NCI-H2227 (cell line): ENCODE results near the gene ADARB2.
A peak's percentile ranks its signal among the peaks of the same experiment; 100 is the strongest.
"Not testable (repeated sequence)": the region's sequence is repeated elsewhere in the genome, so short reads cannot be mapped to it uniquely, and the experiment has no call there.

Experiments used
- DNase-seq: peaks from one replicate; lab custom pipeline; 2025; ENCODE audit not compliant: unreplicated experiment; lab: John Stamatoyannopoulos, UW

Gene ADARB2

GRCh38 chr10:1339396-1339795, 397.9 kb downstream of the ADARB2 start:
- DNase-seq = no peak

- DNase-seq = no peak
Observed at GRCh38 chr10:1335642-1336041, 401.7 kb downstream of the ADARB2 start.

GRCh38 chr10:1333981-1334380, 403.3 kb downstream of the ADARB2 start:
- DNase-seq = no peak

DNA sequence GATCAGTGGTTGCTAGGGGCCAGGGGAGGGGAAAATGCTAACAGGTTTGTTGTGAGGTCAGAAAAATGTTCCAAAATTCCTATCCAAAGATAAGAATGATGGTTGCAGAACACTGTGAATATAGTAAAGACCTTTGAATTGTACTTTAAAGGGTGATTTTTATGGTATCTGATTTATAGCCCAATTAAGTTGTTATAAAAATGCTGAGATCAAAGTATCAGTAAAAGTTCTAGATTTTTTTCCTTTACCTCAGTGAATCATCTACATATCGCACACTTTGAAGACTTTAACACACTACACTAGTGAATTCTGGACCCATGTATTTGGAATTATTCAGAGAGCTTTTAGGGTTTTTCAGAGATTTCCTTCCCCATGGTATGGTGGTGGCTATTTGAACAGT, 405.8 kb downstream of the ADARB2 start:
- no peak for DNase-seq

DNA sequence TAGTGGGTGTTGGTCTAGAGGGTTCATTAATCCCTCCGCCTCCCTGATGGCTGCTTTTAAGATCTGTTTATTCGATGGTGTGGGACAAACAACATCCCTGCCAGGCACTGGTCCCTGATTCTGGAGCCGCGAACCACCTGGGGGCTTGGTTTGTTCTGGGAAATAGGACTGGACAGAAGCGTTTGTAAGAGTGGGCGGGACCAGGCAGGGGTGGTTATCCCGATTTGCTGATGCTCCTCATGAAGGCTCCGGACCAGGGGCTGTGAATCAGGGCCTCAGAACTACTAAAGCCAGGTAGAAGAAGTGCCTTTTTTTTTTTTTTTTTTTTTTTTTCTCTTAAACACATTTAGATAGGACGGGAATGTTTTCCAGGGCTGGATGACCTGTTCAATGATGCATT, 407.7 kb downstream of the ADARB2 start:
- no peak for DNase-seq

DNA sequence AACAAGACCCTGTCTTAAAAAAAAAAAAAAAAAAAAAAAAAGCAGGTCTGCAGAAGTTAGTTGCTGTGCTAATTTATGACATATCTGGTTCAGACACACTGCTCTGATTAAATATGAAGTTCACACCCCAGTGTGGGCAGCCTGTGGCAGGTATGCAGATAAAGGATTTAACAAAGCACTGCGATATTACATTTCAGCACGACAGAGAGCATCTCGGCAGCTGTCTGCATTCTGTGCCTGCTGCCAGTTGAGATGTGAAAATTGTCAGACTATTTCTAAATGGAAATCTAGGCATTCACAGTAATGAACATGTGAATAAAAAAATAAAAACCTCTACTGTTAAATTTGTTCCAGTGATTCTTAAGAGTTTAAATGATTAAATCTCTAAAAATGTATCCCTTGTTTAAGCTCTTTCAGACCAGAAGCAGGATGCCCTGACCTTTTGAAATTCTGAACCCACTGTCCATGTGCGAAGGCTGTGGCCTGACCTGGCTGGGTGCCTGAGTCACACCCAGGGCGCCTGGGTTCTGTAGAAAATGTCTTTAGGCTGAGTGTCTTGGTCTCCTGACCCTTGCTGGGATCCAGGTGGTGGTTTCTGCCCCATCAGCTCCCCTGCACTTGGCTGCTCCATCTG, 408.2 kb downstream of the ADARB2 start:
- DNase-seq = no peak

DNA sequence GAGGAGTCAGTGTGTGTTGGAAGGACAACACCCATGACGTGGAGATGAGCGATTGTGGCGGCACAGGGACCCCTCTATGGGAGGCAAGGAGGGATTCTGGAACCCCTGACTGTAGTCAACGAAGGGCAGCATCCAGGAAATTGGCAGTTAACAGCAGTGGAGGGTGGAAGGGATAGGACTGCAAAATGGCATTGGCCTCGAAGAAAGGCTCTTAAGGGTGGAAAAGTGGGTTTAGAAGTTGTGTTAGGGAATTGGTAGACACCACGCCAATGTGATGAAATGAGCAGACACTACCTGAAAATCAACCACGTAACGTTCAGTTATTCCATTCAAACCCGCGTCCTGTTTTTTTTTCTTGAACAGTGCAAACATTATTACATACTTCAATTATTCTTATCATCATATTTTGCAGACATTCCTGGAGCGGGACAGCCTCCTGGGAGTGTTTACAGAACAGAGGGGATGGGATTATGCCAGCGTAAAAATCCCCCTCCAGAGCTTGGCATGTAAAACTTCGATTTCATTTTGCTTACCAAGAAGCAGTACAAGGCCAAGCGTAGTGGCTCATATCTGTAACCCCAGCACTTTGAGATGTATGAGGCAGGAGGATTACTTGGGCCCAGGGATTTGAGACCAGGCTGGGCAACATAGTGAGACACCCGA, 409.0 kb downstream of the ADARB2 start:
- no peak for DNase-seq

DNA sequence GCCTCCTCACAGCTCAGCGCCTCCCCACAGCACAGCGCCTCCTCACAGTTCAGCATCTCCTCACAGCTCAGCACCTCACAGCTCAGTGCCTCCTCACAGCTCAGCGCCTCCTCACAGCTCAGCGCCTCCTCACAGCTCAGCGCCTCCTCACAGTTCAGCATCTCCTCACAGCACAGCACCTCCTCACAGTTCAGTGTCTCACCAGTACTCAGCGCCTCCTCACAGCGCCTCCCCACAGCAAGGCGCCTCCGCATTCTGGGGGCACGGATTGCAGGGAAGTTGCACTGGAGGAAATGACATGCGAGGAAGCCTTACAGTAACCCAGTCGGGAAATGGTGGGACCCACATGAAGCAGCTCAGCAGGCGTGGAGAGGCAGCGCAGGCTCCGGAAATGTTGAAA, 409.6 kb downstream of the ADARB2 start:
- DNase-seq = no peak

DNA sequence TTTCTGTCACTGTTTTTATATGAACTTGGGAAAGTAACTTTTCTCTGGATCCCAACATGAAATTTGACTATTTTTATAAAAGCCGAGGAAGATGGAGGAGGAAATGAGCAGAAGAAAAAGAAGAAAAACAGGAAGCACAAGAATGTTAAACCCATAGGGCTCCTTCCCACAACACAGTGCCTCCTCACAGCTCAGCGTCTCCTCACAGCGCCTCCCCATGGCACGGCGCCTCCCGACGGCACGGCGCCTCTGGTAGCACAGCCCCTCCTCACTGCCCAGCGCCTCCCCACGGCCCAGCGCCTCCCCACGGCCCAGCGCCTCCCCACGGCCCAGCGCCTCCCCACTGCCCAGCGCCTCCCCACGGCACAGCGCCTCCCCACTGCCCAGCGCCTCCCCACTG, 410.8 kb downstream of the ADARB2 start:
- DNase-seq = not testable (repeated sequence)

- no peak for DNase-seq
Observed at GRCh38 chr10:1324903-1325302, 412.4 kb downstream of the ADARB2 start.

DNA sequence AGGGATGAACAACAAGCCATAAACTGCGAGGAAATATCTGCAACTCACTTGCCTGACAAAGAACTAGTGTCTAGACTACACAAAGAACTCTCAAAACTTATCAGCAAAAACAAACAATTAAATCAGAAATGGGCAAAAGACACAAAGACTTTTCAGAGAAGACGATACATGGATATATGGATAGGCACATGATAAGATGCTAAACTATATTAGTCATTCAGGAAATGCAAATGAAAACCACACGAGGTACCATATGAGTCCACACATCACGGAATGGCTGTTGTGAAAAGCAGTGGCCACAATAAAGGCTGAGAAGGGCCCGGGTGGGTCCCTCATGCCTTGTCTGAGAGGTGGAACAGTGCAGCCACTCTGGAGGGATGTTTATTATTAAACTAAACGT, 413.4 kb downstream of the ADARB2 start:
- DNase-seq = no peak

DNA sequence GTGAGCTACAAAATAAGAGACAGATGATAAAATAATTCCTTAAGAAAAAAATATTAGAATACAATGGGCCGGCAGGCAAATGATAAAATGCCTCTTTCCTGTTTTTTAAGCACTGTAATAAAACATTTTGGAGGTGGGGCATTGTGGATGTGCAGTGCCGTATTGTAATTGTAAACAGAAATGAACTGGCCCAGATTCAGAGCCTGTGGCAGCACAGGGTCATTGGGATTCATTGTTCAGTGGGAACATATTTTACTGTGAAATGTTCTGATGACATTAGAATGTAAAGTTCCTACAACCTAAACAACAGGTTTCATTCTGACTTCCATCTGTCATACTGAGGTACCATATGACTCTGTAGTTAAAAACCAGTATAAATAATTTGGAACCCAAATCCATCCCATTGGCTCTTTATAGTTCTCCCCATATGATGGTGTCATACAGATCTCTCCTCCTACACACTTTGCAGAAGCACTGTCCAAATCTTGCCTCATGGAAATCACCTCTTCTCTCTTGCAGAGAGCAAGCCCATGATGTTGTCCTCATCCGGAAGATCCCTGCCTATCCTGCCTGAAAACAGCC, 416.5 kb downstream of the ADARB2 start:
- DNase-seq = no peak

DNA sequence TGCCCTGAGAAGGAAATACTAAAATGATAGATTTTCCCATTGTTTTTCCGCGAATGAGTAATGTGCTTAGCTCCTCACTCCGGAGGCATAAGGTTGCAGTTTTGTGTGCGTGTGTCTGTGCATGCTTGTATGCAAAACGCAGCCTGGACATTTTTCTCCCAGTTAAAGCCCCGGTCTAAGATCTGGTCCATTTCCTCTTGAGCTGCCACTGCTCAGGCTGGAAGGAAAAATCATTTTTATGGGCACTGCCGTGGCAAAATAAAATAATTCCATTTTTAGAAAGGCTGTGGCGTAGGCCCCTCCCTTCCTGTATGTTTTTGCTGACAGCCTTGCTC, 420.5 kb downstream of the ADARB2 start:
- DNase-seq = no peak

DNA sequence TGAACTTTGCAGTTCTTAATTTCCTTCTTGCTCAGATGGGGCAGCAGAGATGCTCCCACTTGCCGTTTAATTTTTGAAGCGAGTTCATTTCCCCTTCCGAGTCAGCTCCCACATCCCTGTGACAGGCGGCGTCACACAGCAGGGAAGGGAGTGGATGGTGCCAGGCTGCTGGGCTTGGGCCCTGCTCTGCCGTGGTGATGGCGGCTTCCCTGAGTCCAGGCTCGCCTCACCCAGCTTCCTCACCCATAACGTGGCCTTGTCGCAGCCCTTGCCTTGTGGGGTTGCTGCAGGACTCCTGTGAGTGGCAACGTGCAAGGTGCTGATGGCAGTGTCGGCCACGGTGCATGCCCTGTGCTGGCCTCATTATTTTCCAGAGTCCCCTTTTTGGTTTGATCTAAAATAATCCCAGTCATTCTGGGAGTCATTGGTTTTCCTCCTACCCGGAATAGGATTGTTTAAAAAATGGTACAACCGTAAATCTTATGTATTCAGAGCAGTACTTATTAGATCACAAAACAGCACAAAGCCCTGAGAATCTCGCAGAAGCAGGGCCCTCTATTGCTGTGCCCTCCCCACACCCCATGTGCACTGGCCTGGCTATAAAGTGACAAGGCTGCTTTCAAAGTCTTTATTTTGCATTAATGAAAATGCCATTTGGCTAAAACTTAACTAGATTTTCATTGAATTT, 421.1 kb downstream of the ADARB2 start:
- DNase-seq = peak; percentile 8

DNA sequence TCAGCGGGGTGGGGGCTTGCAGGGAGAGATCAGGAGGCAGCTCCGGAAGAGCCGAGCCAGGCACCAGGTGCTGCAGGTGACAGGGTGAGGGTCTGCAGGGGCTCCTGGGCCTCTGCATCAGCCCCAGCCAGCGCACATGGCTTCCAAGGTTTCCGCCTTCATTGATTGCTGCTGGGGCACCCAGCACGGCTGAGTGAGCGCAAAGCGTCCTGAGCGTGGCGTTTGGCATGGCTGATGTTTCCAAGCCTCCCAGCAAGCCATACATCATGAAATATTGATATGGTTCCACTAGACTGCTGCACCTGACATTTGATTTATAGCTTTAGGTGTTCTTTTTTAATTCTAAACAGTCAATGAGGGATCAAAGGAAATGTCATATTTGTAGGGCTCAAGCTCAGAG, 422.1 kb downstream of the ADARB2 start:
- DNase-seq = no peak

DNA sequence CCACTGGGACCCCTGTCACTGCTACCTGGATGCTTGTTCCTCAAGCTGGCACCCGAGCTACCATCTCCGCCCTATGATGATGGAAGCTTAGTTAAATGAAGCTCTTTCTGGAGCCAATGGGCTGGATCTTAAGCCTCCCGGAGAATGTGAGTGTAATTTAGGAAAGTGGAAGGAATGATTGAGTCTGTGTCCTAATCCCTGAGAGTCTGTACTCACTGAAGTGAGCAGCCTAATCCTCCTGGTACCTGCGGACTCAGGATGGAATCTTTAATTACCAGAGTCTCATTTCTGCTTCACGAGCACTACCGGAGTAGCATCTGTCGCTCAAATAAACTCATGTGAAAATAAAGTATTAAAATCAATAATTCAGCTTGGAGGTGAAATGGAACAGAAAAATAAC, 425.6 kb downstream of the ADARB2 start:
- no peak for DNase-seq

- DNase-seq = no peak
Observed at GRCh38 chr10:1310271-1310789, 427.0 kb downstream of the ADARB2 start.

GRCh38 chr10:1309617-1310270, 427.6 kb downstream of the ADARB2 start:
- no peak for DNase-seq

DNA sequence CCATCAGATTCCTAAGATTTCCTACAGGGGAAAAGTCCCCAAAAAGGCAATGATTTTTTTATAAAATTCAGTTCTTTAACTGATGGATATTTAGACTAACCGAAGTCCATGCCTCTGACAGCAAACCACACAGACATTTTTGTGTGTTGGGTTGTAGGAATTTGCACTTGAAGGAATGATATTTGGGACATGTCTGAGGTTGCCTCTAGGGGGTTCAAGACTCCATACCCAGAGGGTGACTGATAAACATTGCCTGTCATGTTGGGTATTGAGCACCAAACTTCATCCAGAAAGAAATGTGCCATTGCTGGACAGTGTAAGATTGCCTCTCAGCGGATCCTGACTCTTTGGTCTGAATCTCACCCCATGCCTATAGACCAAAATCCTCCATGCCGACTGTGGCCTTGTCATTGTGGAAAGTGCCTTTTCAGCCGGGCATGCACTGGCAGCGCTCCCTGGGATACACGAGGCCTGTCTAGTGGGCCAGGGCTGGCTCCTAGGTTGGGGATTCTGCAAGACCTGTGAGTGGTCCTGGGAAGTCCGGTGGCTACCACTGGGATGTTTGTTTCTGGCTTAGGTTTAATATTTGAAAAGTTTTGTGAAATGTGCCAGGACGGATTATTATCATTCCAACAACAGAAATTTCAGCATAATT, 428.2 kb downstream of the ADARB2 start:
- no peak for DNase-seq

- no peak for DNase-seq
Observed at GRCh38 chr10:1308173-1308961, 429.0 kb downstream of the ADARB2 start.
